Glomerular visceral epithelial cell (primary cell): ENCODE data around the gene PPP1R11.
"Not testable (repeated sequence)": the region's sequence is repeated elsewhere in the genome, so short reads cannot be mapped to it uniquely, and the experiment has no call there.

Source experiments
- DNase-seq: peaks from one replicate; pipeline ENCODE4 v3.0.0-alpha.2; 2016; ENCODE audit errors: extremely low spot score

Gene PPP1R11, protein sequence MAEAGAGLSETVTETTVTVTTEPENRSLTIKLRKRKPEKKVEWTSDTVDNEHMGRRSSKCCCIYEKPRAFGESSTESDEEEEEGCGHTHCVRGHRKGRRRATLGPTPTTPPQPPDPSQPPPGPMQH

DNA sequence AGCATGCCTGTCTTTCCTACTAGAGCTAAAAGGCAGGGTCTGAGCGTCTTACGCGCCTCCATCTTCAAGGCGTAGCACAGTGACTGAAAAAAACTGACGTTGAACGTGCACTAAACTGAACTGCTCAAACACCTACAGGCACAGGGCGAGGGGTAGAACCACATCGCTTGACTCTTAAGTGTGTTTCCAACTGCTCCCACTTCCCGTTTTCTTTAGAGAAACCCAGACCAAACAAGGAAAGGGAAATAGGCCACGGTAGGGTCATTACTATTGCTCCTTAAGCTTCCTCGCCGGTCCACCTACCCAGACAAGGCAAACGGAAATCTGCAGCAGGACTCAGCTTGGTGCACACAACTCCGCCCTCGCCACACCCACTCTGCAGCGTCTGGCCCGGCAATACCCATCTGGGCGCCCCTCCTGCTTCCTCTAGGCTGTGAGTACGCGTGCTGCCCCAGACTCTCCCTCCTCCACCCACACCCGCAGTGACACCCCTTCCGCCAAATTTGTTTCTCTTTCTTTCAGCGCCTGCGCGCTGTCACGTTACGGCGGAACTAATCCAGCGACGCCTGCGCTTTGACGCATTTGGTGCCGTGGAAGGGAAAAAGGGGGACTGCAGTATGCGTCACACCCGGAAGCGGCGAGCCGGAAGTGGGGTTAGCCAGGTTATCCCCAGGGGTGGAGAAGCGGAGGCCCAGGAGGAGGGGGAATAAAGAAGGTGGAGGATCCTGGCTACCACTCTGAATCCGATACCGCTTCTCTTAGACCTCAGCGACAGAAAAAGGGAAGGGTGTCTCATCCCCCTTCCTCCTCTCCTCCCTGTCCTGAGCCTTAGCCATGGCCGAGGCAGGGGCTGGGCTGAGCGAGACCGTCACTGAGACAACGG lies at the start of gene PPP1R11:
PPP1R11 (plus strand) TSS at position 622 of the 883 bp plus-strand sequence; CDS start at position 835, 213 bp downstream.
- peak; percentile 99 for DNase-seq

DNA sequence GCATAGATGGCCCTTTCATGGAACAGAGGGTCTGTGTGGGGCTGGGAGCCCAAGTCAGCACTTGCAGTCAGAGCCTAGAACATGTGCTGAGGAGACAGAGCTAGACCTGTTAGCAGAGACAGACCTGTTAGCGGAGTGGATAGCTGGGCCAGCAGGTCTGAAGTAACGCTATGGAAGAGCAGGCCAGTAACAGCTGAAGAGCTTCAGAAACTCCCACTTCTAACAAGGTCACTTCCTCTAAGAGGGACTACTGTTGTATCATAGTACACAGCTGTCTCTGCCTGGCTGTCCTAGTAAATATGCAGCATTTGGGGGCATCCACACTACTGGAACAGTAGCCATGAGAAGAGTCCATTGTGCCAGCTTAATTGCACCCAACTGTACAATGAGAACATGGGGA lies 47.2 kb upstream of the PPP1R11 start:
- DNase-seq: no peak

DNA sequence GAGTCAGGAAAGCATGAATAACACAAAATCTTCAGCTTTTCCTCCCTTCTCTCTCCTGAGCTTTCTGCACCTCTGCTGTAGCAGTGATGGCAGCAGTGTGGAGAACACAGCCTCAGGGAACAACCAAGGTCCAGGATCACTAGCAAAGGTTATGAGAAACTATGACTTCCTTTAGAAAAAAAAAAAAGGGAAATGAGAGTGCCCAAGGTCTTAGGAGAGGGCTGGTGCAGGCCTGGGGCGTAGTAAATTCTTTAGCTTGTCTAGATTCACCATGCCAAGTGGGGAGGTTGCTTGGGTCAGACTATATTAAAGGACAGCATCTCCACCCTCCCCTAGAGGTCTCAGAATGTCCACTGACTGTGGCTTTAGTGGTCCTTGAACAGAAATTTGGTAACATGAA lies 46.4 kb upstream of the PPP1R11 start:
- DNase-seq: no peak

DNA sequence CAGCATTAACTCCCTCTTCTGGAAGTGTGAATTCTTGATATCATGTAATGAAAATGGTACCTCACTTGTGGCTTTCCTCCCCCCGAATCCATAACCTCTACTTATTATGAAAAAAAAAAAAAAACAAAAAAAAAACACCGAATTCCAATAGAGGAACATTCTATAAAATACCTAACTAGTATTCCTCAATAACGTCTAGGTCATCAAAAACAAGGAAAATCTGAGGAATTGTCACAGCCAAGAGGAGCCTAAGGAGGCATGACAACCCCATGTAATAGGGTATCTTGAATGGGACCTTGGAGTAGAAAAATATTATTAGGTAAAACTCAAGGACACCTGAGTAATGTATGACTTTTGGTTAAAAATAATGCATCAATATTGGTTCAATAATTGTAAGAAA lies 44.8 kb upstream of the PPP1R11 start:
- no peak for DNase-seq

DNA sequence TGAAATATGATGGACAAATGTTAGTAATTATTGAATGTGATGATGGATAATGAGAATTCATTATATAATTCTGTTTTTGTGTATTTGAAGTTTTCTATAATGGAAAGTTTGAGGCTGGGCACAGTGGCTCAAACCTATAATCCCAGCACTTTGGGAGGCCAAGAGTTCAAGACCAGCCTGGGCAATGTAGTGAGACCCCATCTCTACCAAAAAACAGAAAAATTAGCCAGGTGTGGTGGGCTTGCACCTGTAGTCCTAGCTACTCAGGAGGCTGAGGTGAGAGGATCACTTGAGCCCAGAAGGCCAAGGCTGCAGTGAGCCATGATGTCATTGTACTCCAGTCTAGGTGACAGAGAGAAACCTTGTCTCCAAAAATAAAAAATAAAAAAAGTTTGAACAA lies 44.3 kb upstream of the PPP1R11 start:
- DNase-seq: not testable (repeated sequence)

DNA sequence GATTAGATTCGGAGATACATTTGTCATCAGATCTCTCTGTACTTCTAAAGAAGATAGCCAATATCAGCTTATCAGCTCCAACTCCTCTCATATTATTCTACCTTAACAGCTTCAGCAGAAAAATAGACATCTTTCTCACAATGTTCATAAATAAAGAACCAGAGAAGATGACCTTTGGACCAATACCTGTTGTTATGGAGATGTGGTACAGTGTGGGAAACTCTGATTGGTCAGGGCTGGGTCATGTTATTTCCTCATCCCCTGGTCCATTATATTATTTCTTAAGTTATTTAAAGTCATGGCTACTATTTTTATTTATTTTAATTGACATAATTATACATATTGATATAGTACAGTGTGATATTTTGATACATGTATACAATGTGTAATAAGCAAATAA lies 41.8 kb upstream of the PPP1R11 start:
- no peak for DNase-seq

DNA sequence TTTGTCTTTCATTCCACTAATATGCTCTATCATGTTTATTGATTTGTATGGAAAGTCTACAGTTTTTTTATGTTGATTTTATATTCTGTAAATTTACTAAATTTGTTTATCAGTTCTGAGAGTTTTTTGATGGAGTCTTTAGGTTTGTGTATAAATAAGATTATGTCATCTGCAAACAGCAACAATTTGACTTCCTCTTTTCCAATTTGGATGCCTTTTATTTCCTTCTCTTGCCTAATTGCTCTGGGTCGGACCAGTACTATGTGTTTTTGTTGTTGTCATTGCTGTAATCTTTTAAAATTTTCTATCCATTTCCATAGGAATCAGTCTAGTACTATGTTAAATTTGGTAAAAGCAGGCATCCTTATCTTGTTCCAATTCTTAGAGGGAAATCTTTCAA lies 37.4 kb upstream of the PPP1R11 start:
- no peak for DNase-seq

DNA sequence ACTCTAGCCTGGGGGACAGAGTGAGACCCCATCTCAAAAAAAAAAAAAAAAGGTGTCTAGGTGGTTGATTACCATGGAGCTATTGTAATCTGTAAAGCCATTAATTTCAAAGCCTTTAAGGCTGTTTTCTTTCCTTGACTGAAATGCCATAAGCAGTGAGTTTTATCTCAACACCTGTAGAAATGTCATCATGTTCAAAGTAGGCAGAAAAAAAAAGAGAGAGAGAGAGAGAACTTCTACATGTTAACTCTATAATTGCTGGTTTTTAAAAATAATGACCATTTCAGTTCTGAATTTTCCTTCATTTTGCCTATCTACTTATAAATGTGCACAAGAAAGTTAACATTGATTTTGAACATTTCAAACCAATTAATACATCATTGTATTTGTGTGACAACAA lies 35.6 kb upstream of the PPP1R11 start:
- no peak for DNase-seq

DNA sequence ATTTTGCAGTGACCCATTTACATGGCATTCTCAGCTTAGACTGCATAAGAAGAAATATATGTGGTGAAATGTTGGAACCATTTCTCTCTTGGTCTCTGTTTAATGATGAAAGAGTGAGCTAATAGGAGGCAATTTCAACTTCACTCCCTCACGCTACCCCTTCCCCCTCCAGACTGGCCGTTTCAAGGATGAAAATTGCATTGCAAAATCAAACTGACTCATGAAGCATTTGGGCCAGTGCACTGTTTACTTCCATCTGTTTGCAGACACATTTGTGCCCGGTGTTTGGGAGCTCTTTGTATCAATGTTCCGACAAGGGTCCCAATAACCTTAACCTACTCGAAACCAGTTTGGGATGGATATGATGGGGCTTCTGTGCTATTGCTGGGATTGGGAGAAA lies 33.6 kb upstream of the PPP1R11 start:
- DNase-seq: not testable (repeated sequence)

DNA sequence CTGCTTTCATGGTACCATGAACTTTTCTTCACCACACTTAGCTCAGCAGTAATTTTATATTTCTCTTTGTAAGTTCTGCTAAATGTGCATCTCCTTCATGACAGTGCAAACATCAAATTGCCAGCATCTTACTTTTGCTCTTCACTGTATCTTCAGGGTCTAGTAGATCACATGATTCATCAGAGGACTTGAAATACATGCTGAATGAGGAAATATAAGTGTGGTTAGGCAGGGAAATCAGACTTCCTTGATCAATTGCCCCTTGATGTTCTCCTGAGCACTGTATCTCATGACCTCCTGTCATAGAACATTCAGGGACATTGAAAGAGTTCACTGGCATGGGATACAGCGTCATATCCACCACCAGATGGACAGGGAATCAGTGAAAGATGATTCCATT lies 31.2 kb upstream of the PPP1R11 start:
- no peak for DNase-seq

DNA sequence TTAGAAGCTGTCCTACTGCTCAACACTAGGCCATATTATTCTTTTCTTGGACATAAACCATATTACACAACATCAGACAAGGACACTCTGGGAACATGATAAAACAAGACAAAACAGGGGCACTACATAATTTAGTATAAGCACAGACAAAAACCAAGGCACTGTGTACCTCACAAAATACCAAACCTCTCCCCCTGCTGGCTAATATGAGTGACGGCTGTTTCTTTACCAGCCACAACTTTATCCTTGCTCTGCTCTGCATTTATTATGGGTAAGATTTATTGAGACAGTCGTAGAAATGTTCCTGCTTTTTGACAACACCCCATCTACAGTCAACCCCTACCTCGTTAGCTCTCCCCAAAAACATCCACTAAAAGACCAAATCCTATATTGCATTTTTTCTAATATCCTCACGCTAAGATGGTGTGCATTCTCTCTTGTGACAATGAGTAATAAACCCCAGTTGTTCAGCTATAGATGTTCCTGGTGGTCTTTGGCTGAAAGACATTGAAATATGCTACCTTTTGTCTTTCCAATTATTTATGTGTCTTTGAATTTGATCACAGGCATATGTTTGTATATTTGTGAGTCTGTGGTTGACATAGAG lies 29.7 kb upstream of the PPP1R11 start:
- DNase-seq: peak; percentile 5

DNA sequence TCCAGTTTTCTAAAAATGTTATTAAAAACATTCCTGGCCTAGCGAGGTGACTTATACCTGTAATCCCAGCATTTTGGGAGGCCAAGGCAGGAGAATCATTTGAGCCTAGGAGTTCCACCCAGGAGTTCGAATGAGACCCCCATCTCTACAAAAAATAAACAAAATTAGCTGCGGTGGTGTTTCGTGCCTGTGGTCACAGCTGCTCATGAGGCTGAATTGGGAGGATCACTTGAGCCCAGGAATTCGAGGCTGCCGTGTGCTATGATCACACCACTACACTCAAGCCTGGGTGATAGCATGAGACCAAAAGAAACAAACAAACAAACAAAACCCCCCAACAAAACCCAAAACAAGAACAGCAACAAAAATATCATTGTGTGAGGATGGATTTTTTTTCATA lies 25.8 kb upstream of the PPP1R11 start:
- no peak for DNase-seq

DNA sequence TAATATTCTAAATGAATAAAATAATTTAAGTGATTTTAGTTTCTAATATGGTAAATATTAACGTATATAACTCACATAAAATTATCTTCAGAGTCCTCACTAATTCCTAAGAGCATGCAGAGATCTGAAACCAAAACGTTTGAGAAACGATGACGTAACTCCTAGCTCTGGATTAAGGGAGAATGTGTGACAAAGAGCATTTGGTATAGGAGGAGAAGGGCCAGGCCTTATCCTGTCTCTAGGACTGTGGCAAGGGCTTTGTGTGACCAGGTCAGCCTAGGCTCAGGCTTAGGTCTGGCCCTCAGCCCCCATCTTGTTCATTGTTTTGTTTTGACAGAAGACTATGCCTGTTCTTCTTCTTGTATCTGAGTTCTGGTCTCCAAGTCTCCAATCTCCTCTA lies 25.2 kb upstream of the PPP1R11 start:
- no peak for DNase-seq

DNA sequence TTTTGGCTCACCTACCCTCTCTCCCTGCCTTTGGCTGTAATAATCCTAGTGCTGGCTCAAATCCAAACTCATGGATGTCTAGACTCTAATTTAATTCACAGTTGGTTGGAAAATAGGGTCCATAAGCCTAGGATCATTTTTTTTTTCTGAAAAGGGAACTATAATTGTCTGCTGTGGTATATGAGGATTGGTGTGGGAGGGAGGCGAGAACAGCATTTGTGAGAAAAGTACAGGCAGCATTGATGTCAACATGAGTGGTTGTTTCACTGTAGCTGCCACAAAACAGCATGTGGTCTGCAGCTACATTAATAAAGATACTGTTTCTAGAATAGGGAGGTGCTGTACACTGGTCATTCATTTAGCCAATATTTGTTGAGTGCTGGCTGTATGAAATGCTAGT lies 24.5 kb upstream of the PPP1R11 start:
- DNase-seq: no peak

DNA sequence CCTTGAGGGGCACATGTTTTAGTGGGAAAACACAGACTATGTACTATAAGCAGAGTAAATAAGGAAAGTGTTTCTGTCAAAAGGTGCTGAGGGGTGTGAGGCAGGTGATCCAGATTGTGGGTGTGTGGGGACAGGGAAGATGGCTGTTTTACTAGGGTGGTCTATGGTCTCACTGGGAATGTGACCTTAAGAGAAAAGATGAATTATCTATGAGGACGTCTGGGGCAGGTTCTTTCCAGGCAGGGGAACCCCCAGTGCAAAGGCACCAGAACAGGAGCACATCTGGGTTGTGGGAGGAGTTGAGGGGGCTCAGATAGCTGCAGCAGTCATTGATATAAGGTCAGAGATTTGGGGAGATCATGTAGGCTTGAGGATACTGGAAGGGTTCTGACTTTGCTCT lies 24.1 kb upstream of the PPP1R11 start:
- DNase-seq: no peak

DNA sequence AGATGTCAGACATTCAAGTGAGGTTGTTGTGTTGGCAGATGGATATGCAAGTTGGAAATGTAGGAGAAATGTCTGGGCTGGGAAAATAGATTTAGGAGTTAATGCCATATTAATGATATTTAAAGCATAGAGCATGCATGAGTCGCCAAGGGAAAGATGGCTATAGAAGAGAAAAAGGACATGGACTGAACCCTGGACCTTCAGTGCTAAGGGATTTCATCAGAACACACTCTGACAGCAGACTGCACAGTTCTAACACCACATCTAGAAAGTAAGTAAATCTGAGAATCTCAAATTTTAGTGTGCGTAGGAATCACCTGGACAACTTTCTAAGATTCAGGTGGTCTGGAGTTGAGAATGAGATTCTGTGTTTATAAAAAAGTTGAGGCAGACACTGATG lies 23.3 kb upstream of the PPP1R11 start:
- no peak for DNase-seq

DNA sequence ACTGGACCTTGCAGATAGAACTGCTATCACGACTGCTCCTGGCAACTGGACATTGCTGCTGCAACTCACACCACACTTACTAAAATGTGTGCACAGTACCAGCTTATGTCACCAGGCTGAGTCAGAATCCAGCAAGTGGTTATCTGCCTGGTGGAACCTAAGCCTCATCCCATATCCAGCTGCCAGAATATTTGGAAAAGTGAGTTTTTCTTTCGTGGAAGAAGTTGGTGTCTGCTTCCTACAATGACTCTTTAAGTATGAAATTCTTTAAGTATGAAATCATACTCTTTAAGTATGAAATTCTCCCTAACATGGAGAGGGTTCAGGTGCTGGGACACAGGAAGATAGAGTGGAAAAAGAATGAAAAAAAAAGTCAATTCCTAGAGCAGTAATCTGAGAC lies 22.4 kb upstream of the PPP1R11 start:
- peak; percentile 72 for DNase-seq

DNA sequence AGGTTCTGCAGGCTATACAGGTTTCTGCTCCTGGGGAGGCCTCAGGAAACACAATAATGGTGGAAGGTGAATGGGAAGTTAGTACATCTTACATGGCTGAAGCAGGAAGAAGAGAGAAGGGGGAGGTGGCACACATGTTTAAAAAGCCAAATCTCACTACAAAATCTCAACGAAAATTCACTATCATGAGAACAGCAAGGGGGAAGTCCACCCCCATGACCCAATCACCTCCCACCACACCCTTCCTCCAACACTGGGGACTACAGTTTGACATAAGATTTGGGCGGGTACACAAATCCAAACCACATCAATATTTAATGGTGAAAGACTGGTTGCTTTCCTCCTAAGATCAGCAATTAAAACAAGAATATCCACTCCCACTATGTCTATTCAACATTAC lies 19.8 kb upstream of the PPP1R11 start:
- DNase-seq: no peak

DNA sequence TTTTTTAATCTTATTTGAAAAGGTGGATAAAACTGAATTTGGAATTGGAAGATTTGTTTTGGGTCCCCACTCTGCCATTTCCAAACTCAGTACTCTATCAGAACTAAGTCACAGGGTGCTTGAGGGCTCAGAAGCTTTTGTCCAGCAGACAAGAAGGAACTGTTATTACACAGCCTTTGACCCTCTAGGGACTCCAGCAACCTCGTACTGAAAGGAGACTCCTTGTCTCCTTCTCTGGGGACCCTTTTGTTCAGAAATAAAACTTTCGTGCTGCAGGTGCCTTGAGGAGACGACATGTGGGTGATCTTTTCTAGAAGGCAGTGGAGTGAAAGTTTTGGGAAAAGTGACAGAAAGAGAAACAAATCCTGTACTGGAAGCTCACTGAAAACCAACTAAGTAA lies 13.3 kb upstream of the PPP1R11 start:
- no peak for DNase-seq

DNA sequence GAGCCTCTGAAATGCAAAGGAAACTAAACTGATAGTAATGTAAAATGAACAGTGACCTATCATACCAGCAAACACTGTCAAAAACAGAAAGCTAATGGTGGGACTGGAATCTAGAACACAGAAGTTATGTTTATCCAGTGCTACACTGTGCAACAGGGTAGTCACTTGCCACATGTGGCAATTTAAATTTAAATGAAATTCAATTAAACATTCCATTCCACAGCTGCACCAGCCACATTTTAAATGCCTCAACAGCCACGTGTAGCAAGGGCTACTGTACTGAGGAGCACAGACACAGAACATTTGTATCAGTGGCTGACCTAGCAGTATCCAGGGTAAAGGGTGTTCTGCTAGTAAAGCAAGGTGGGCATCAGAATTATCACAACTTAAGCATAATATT lies 11.5 kb upstream of the PPP1R11 start:
- DNase-seq: no peak

DNA sequence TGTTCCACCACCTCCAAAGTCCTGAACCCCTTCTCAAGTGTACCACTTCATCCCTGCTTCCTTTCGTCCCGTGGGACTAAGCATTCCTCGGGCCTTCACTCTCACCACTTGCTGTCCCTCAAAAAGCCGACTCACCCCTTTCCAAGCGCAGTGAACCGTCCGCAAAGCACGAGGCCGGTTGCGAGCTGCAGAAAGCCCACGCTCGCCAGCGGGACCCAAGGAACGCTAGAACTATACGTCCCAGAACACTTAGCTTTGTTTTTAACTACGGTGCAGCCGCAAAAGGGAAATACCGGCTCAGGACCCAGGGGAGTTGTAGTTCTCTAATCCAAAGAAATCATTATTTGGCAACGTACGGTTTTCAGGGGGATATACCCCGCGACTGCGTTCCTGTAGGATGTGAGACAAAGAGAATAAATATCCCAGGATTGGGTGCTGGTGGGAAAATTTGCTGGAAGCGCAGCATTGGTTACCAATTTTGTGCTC lies 6.3 kb upstream of the PPP1R11 start:
- DNase-seq: peak; percentile 17

DNA sequence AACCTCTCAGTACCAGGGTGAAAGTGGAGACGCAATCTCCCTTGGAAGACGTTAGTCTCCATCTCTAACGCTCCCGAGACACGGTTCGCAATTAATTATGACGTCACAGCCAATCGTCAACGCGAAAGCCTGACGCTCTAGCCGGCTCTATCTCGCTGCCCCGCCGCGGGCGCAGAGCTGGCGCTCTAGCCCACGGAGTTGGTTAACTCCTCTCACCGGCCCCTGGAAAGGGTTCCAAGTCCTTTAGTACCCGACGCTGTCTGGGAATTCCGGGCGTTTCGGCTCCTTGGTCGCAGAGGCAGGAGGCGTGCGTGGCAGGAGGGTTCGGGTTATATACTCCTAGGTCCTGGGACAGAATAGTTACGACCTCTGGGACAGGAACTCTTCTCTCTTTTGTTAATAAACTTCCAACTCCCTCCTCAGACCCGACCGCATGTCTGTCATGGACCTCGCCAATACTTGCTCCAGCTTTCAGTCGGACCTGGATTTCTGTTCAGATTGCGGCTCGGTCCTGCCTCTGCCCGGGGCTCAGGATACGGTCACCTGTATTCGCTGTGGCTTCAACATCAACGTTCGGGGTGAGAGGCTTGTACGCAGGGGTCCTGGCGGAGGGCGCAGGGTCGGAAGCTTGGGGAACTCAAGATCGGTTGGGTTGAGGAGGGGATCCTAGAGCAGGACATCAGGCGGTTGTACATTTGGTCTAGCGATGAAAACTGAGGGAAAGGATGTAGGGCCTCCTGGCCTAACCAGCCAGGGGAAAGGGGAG lies 5.7 kb upstream of the PPP1R11 start, which contains the start of gene POLR1H:
POLR1H (plus strand) TSS at position 174 of the 766 bp plus-strand sequence; CDS start at position 434, 260 bp downstream.
- DNase-seq: peak; percentile 94
